ENCODE data around the gene DLG2. TPM values are rescaled to one million over a fixed set of nuclear protein-coding genes. Genes with fewer than 3 reads are reported as not detected.

Gene DLG2
- total and polyA plus RNA-seq, 7 donors, result 0.23 to 5.3 (median 3.4) TPM

DNA sequence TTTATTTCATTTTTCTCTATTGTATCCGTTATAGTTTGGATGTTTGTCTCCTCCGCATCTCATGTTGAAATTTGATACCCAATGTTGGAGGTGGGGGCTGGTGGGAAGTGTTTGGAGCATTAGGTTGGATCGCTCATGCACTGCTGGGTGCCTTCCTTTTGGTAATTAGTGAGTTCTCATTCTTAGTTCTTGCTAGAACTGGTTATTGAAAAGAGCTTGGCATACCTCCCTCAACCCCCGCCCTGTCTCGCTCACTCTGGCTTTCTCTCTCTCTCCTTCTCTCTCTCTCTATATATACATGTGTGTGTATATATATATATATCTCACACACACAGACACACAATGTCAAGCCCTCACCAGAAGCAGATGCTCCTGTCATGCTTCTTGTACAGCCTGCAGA lies 978.7 kb downstream of the DLG2 start:
- Histone ChIP-seq H3K4me3 (no peak overlapping the region), H3K27me3 (ENCODE audit: insufficient read depth in 3 of 3, low read length in 2 of 3) (no peaks in the 10 kb centered on the region), H3K27ac (no peak overlapping the region), H3K9me3 (no peaks in the 10 kb centered on the region), H3K36me3 (ENCODE audit: insufficient read depth in 1 of 2, low read depth in 1 of 2) (no peaks in the 10 kb centered on the region), H3K4me1 (no peaks in the 10 kb centered on the region)
- TF ChIP-seq CTCF (IDR thresholded peaks at IDR 0.05), result no peak
- intact Hi-C loops (cut with DNase I), result no loop called here
- no peak for ATAC-seq
- 45 to 58% (median 50%) methylated on average over 5 of the region's 5 CpGs for WGBS, 3 donors
- DNase-seq, result no peak

GRCh38 chr11:84645988-84646694 lies 981.0 kb downstream of the DLG2 start:
- no peaks in the 10 kb centered on the region for H3K4me1 ChIP-seq
- no peak overlapping the region for H3K4me3 ChIP-seq
- no peaks in the 10 kb centered on the region for H3K36me3 ChIP-seq (ENCODE audit: insufficient read depth in 1 of 2, low read depth in 1 of 2)
- no peak for DNase-seq
- no peaks in the 10 kb centered on the region for H3K27me3 ChIP-seq (ENCODE audit: insufficient read depth in 3 of 3, low read length in 2 of 3)
- no peaks in the 10 kb centered on the region for H3K9me3 ChIP-seq
- intact Hi-C loops (cut with DNase I), result no loop called here
- TF ChIP-seq CTCF (IDR thresholded peaks at IDR 0.05), result no peak
- 76 to 78% (median 77%) methylated on average over 5 of the region's 5 CpGs for WGBS, 3 donors
- no peak for ATAC-seq
- H3K27ac ChIP-seq, result no peak overlapping the region

DNA sequence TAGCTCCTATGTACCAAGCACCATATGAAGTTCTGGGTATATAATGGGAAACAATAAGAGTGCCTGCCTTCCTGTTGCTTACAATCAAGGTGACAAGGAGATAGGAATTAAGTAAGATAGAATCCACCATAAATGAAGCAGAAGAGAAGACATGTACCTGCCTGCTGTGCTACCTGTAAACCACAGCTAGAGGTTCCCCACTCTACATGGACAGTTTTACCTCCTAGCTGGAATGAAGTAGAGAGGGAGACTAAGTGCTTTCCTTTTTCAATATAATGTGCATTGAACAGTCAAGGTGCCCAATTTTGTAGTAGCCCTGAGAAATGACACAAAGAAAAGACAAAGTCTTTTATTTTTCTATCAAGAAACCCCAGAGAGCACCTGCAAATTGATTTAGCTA lies 984.6 kb downstream of the DLG2 start:
- Histone ChIP-seq H3K9me3 (no peaks in the 10 kb centered on the region), H3K27me3 (ENCODE audit: insufficient read depth in 3 of 3, low read length in 2 of 3) (no peaks in the 10 kb centered on the region), H3K36me3 (ENCODE audit: insufficient read depth in 1 of 2, low read depth in 1 of 2) (no peaks in the 10 kb centered on the region), H3K4me3 (no peak overlapping the region), H3K27ac (no peak overlapping the region), H3K4me1 (no peaks in the 10 kb centered on the region)
- intact Hi-C loops (cut with DNase I), result no loop called here
- DNase-seq (no peak), ATAC-seq (no peak)
- TF ChIP-seq CTCF (IDR thresholded peaks at IDR 0.05), result no peak

DNA sequence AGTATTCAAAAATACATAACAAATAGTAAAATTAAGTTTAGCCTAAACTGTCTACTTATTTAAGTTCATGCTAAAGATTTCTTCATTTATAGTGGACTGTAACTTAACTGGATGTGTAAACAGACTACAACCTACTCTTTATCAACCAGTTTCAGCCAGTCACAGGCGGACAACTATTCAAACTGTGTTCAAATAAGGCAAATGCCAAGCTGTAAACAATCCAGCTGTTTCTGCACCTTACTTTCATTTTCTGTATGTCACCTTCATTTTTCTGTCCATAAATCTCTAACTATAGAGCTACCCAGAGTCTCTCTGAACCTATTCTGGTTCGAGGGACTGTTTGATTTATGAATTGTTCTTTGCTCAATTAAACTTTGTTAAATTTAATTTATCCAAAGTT lies 992.8 kb downstream of the DLG2 start:
- Histone ChIP-seq H3K27me3 (ENCODE audit: insufficient read depth in 3 of 3, low read length in 2 of 3) (no peaks in the 10 kb centered on the region), H3K4me1 (peaks cover 8% of the 10 kb centered on the region), H3K9me3 (no peaks in the 10 kb centered on the region), H3K27ac (no peak overlapping the region), H3K4me3 (no peak overlapping the region), H3K36me3 (ENCODE audit: insufficient read depth in 1 of 2, low read depth in 1 of 2) (no peaks in the 10 kb centered on the region)
- no peak for ATAC-seq
- 75 to 83% (median 81%) methylated on average over 2 of the region's 2 CpGs for WGBS, 3 donors
- intact Hi-C loops (cut with DNase I), result no loop called here
- TF ChIP-seq CTCF (IDR thresholded peaks at IDR 0.05), result no peak
- no peak for DNase-seq
